Stimulated activated CD8-positive, alpha-beta memory T cell treated with anti-CD3 and anti-CD28 coated beads, Interleukin-15, amount 100 ng/mL, for 1 hour (primary cell): ENCODE data around the gene POU2F1.

ENCODE experiments used
- DNase-seq: peaks from one replicate; pipeline ENCODE4 v3.0.0-alpha.2; 2020; ENCODE audit warnings: low read depth

The POU2F1 gene

DNA sequence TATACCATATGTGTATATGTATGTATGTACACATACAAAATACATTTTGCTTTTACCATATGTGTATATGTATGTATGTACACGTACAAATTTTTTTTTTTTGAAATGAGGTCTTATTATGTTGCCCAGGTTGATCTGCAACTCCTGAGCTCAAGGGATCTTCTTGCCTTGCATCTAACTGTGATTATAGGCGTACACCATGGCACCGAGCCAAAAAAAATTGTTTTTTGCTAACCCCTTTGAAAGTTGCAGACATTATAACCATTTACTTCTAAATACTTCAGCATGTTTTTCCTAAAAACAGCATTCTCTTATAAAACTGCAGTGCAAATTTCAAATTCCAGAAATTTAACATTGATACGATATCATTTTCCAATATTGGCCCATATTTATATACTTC is 147.0 kb downstream of the POU2F1 start:
- DNase-seq: no peak

- no peak for DNase-seq
Observed at GRCh38 chr1:167369175-167369574, 148.5 kb downstream of the POU2F1 start.

DNA sequence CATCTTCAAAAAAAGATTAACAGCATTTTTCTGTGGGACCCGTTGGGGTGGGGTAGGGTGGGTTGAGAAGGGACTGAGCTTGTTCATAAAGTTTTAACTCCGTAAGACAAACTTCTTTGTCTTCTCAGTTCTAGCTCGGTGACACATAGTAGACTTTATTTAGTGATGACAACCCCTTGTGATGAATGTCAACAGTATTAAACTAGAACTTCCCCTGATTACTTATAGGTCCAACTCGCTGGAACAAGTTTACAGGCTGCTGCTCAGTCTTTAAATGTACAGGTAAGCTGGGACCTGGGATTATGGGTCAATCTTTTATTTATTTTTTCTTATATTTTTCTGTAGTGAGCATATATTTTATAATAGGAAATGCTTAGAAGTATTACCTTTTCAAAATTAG is 149.2 kb downstream of the POU2F1 start:
- DNase-seq: no peak

DNA sequence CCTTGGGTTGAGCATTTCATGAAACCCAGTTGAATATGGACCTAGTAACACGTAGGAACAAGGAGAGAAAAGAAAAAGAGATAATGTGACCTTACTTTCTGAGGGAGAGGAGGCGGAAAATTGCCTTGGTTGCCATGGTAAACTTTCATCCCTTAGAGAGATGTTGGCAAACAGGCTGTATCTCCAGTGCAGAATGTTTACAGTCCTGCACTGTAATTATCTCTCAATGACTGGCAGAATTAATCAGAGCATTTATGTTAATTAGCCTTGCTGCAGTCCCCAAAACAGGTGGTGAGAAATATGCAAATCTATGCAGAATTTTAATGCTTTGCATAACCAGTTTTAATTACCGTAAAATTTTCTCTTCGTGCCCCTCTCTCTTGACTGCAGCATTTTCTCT is 150.3 kb downstream of the POU2F1 start:
- no peak for DNase-seq

- no peak for DNase-seq
Observed at GRCh38 chr1:167373398-167373797, 152.7 kb downstream of the POU2F1 start.

- DNase-seq: no peak
Observed at GRCh38 chr1:167373986-167374385, 153.3 kb downstream of the POU2F1 start.

- DNase-seq: no peak
Observed at GRCh38 chr1:167375949-167376348, 155.3 kb downstream of the POU2F1 start.

GRCh38 chr1:167387251-167387910 is 166.7 kb downstream of the POU2F1 start:
- no peak for DNase-seq

DNA sequence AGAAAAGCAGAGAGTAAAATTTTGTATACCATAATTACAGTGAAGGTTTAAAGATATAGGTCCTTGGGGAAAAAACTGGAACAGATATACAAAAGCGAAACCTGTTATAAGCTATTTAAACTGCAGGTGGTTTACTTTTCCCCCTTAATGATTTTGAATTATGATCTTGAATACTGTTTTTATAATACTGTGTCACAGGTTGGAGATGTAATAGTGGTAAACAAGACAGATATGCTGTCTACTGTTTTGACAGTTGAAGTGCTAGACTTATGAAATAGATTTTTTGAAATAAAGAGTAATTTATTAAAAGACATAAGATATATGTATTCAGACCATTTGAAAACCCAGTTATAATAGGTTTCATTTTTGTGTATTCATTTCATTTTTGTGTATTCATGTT is 168.3 kb downstream of the POU2F1 start:
- DNase-seq: no peak

GRCh38 chr1:167392200-167392696 is 171.6 kb downstream of the POU2F1 start:
- DNase-seq: no peak

- no peak for DNase-seq
Observed at GRCh38 chr1:167400359-167400953, 179.8 kb downstream of the POU2F1 start.

GRCh38 chr1:167401260-167401873 is 180.7 kb downstream of the POU2F1 start:
- peak; percentile 12 for DNase-seq

DNA sequence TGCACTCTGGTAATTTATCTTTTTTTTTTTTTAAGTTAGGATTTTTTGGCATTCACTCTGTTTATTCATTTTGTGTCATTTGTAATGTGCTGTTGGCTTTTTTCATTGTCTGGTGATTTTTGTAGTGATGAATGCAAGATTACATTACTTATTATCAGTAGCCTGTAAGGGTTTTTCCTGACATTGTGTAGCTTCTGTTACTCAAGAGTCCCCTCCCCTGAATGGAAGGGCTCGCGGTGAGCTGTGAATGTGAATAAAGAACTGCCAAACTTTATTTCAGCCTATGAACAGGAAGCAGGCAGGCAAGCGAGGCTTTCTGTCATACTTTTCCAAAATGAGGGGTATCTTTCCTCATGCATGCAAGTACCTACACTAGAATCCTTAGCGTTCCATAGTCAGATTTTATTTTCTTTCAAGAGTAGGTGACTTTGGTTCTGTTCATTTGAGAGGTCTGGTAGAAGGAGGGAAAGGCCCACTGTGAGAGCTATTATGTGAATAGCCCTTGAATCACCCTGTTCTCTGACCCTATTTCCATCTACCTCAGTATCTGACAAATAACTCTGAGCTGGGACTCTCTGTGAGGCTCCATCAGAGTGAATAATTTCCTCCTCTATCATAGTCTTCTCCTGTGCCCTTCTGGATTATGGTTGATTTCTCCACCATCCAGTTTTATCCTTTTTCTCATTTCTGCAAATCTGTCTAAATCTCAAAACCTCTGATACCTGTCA is 183.6 kb downstream of the POU2F1 start:
- no peak for DNase-seq

DNA sequence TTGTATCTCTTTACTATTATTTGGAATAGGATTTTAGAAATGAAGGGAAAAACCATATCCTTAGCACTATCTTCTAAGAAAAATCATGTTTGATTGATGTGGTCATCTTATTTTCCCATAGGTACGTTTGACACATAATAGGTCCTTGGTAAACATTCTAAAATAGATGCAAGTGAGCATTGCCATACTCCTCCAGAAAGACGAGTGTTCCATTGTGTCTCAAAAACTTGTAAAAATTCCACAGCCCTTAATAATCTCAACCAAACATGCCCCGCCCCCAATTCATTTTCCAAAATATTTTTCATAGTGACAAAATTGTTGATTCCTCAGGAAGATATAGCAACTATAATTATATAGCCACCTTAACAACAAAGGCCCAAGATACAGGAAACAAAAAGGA is 184.2 kb downstream of the POU2F1 start:
- no peak for DNase-seq

DNA sequence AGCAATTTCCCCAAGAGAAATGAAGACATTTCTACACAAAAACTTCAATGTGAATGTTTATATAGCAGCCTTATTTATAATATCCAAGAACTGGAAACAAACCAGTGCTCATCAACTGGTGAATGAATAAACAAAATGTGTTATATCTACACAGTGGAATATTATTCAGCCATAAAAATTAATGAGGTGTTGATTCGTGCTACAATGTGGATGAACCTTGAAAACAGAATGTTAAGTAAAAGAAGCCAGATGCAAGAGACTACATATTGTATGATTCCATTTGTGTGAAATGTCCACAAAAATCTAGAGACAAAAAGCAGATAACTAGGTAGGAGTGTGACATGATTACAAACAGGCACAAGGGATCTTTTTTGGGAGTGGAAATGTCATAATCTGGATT is 187.7 kb downstream of the POU2F1 start:
- no peak for DNase-seq

DNA sequence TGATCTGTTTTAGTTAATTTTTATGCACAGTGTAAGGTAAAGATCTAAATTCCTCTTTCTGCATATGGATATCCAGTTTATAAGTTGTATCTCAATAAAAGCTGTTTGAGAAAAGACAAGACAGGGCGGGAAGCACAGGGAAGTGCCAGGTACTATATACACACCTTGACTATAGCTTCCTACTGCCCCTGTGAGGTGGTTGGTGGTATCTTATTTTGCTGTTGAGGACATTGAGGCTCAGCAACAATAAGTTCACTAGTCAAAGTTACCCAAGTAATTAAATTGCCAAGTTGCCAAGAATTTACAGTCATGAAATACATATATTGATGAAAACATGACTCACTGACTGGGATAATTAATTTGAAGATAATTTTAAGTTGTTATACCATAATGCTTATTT is 188.5 kb downstream of the POU2F1 start:
- no peak for DNase-seq

DNA sequence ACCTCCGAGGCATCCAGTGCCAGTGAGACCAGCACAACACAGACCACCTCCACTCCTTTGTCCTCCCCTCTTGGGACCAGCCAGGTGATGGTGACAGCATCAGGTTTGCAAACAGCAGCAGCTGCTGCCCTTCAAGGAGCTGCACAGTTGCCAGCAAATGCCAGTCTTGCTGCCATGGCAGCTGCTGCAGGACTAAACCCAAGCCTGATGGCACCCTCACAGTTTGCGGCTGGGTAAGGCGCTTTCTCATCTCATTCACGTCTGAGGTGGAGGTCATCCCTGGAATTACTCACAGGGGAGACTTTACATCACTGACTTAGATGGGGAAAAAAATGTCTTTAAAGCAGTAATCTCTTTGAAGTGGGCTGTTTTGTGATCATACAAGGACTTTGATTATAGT is 191.4 kb downstream of the POU2F1 start:
- DNase-seq: no peak

DNA sequence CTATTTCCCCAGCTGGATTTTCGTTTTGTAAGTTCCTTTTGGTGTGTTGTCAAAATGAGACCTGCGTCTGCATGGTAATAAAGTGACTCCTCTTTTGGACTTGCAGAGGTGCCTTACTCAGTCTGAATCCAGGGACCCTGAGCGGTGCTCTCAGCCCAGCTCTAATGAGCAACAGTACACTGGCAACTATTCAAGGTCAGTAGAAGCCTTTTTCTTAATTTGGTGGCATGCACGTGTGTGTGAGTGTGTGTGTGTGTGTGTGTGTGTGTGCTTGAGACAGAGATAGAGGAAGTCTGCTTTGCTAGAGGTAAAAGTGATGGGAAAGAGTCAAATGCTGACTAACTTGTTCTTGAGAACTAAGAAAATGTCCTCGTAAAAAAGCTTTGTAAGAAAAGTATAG is 192.2 kb downstream of the POU2F1 start:
- no peak for DNase-seq

GRCh38 chr1:167413328-167413727 is 192.6 kb downstream of the POU2F1 start:
- no peak for DNase-seq

DNA sequence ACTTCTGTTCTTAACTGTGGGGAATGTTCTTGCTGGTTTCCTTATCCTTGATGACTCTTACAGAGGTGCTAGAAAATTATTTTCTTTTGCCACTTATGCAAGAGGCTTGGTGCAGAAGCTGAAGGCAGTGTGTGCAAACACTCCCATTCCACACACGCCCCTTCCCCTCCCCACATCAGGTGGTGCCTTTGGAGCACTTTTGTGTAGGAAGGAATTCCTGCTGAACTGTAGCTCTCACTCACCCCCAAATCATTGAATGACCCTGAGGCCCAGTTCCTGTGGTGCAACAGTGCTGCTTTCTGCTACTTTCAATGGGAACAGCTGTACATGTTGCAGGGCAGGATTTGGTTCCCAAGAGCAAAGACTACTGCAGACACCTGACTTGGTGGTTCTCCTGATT is 195.8 kb downstream of the POU2F1 start:
- no peak for DNase-seq

- DNase-seq: no peak
Observed at GRCh38 chr1:167418391-167418790, 197.7 kb downstream of the POU2F1 start.

- DNase-seq: no peak
Observed at GRCh38 chr1:167419245-167419644, 198.6 kb downstream of the POU2F1 start.

DNA sequence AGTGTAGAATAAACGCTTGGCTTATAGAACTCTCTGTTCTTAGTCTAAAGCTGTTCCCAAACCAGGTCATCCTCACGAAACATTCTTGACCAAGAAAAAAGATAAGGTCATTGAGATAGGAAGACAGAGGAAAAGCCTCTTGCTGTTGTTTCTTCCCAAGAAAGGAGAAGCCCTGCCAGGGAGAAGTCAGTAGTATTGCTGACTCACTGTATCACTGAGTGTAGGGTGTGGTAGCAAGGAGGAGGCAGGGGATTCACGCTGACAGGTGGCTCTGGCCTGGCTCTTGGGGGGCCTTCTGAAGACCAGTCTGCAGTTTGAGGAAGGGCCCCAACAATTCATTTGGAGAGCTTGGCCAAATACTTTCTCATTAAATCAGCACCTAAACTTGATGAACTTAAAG is 199.8 kb downstream of the POU2F1 start:
- no peak for DNase-seq
